Stimulated activated CD8-positive, alpha-beta memory T cell treated with anti-CD3 and anti-CD28 coated beads, Interleukin-7, amount 100 ng/mL, for 4 hours (primary cell): ENCODE data around the gene CCDC57.
"Not testable (repeated sequence)": the region's sequence is repeated elsewhere in the genome, so short reads cannot be mapped to it uniquely, and the experiment has no call there.

Experiments
- DNase-seq, 2 donors: peaks; one replicate each; pipeline ENCODE4 v3.0.0-alpha.2; 2020; ENCODE audit warnings: low read depth in 2 of 2

Gene CCDC57

DNA sequence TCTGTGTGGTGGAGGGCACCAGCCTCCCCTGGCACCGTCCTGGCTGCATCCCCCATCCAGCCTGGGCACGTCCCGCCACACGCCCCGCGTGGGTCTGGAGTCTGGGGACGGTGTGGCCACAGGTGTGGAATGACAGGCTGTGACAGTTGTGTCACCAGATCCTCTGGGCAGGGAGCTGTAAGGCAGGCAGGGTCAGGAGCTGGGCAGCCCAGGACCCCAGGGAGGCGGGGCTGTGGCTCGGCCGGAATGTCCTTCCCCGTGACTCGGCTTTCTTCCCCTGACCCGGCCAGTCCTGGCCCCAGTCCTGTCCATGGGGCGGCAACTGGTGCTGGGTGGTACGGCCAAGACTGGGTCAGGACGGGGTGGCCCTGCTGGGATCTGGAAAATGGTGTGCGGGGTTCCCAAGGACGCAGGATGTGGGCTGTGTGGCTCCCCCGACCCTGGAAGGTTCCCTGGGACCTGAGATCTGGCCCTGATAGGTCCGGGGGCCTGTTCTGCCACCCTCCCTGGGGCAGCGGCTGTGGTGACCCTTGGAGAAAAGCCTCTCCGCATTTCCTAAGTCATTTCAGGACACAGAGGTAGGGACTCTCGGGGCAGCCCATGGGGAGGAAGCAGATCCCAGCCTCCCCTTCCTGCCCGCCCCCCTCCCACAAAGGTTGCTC, 12.9 kb upstream of the CCDC57 start:
- DNase-seq, result no peak

DNA sequence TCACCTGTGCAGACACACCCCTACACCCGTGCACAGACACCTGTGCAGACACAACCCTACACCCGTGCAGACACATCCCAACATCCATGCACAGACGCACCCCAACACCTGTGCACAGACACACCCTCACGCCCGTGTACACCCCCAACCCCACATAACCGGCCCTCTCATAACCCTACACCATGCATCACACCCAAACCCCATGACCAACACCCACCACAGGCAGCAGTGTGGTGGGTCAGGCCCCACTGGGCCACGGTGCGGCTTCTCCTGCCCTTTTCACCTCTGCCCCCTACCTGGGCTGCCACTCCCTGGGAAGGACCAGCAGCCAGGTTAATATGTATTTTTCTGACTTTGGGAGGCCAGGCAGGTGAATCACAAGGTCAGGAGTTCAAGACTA, 12.0 kb upstream of the CCDC57 start:
- no peak for DNase-seq

DNA sequence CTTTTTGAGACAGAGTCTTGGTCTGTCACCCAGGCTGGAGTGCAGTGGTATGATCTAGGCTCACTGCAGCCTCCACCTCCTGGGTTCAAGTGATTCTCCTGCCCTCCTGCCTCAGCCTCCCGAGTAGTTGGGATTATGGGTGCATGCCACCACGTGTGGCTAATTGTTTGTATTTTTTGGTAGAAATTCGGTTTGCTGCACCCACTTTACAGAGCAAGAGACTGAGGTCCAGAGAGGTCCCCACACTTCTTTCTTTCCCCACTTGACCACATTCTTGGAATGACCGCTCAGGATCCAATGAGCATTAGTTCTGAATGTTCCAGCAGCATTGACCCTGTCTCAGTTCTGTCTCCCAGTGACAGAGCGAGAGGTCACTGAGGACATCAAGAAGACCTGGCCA, 10.9 kb upstream of the CCDC57 start:
- no peak for DNase-seq

DNA sequence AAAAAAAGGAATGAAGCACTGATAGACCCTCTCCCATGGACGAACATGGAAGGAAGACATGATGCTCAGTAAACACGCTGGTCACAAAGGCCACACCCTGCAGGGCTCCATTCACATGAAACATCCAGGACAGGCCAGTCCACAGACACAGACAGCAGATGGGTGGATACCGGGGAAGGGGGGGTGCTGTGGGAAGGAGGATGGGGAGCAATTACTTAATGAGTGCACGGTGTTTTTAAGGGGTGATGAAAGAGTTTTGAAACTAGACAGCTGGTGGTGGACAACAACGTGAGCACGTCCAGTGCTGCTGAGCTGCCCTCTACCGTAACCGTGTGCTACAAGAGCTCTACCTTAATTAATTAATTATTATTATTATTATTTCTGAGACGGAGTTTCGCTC, 10.2 kb upstream of the CCDC57 start:
- no peak for DNase-seq

DNA sequence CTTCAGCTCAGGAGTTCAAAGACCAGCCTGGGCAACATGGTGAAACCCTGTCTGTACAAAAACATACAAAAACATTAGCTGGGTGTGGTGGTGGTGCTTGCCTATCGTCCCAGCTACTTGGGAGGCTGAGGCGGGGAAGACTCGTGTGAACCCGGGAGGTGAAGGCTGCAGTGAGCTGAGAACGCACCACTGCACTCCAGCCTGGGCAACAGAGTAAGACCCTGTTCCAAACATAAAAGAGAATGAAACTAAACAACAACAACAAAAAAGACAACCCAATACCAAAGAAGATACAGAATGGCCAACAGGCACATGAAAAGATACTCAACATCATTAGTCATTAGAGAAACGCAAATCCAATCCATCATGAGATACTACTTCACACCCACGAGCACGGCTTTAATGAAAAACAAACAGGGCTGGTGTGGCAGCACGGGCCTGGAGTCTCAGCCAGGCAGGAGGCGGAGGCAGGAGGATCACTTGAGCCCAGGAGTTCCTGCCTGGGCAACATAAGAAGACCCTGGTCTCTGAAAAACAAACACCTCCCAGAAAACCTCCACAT, 8.8 kb upstream of the CCDC57 start:
- no peak for DNase-seq

DNA sequence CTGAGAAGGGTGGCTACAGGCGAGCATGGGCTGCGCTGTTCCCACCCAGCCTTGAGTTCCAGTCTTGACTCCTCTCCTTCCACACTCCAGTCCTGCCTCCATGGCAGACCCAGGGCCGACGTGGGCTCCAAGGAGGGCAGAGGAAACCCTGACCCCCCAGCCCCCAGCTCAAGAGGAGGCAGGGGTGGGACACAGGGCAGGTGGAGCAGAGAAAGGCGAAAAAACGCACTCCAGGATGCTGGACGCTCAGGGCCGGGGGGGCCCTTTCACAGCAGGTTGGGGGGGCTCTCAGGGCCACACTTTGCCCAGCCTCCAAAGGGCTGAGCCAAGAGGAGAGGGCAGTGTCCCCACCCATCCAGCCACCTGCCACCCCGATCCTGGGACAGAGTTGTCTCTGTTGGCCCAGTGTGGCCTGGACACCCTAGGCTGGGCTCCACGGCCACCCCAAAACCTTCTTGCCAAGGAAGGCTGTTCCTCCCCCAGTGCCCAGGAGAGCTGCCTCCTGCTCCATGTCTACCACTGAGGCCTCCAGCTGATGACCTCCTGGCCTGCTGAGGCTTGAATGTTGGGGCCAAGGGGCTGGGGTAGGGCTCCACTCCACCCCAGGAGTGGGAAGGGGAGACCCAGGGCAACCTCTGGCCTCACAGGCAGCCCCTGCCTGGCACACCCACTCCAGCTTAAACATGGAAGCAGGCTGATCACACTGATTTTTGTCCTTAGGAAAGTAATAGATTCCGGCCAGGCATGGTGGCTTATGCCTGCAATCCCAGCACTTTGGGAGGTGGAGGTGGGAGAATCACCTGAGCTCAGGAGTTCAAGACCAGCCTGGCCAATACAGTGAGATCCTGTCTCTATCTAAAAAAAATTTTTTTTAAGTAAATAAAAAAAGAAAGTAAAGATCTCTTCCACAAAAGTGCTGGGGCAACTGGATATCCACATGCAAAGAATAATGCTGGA, 7.4 kb upstream of the CCDC57 start:
- no peak for DNase-seq

DNA sequence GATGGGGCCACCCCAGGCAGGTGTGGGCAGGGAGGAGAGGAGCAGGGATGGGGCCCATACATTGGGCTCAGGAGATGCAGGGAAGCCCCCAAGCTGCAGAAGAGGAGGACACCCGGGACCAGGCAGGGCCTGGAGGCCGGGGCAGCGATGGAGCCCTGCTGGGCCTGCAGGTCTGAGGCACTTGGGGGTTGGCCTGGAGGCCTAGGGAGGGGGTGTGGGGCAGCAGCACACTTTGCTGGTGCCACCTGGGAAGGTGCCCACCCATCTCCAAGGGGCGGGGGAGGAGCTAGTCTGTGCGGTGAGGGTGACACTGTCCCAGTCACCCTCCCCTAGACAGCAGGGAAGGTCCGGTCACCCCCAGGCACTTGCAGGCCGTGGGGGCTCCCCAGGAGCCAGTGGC, 6.4 kb upstream of the CCDC57 start:
- DNase-seq, result no peak

DNA sequence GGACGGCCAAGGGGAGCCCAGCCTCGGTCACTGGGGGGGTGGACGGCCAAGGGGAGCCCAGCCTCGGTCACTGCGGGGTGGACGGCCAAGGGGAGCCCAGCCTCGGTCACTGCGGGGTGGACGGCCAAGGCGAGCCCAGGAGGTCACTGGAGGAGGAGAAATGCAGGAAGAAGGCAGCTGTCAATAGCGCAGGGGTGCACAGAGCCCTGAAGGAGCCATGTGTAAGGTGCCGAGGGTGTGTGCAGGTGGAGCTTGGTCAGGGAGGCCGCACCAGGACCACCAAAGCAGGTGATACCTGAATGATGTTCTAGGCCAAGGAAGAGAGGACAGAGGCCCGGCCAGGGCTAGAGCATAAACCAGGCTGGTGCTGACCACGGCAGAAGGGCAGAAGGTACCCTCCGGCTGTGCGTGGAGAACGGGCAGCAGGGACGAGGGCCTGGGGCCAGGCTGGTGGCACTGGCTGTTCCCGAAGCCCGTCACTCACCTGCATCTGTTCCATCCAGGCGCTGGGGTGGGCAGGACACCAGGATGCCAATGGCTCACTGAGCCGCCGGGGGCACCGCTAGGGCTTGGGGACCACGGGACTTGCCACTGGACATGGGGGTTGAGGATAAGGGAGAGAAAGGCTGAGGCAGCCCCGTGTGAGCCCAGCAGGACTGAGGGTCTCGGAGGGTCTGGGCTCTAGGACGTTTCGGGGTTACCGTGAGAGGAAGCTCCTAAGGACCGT, 5.9 kb upstream of the CCDC57 start:
- DNase-seq, result no peak

DNA sequence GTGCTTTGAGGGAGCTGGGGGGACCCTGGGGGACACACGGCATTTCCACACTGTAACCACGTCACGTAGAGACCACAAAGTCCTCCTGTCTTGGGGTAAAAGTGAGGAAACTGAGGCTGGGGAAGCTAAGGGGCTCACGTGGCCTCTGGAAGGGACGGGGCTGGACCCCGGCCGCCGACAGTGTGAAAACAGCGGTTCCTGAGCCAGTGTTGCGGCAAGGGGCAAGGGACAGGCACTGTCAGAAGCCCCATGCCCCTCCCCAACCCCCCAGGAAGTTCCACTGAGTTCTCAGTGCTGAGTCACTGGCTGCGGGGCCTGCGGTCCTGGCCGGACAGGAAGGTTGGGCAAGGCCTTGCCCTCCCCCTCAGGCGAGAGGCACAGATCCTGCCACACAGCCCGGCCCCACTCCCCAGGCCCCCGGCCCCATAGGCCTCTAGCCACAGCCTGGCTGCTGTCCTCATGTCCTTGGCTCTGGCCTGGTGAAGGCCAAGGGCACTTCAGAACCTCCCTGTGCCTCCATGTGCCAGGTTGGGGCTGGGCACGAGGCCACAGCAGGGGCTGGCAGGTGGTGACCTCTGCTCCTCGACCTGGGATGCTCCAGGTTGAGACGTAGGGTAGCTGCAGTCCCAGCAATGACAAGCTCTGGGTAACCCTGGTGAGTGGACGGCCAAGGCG, 5.0 kb upstream of the CCDC57 start:
- no peak for DNase-seq

DNA sequence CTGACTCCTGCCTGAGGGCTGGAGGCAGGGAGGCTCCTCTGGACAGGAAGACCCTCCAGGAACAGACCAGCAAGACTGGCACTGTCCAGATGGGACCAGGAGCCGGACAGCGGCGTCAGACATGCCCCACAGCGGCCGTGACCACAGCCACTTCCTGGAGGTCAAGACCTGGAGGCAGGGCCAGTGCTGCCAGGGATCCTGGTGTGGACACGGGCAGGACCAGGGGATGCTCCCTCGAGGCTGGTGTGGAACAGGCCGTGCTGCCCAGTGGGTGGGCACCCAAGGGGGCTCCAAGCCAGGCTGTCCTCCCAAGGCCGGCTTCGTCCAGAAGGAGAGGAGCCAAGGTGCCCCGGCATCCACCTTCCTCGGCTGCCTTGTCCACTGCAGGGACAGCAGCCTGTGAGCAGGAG, 4.5 kb upstream of the CCDC57 start:
- DNase-seq, result no peak

DNA sequence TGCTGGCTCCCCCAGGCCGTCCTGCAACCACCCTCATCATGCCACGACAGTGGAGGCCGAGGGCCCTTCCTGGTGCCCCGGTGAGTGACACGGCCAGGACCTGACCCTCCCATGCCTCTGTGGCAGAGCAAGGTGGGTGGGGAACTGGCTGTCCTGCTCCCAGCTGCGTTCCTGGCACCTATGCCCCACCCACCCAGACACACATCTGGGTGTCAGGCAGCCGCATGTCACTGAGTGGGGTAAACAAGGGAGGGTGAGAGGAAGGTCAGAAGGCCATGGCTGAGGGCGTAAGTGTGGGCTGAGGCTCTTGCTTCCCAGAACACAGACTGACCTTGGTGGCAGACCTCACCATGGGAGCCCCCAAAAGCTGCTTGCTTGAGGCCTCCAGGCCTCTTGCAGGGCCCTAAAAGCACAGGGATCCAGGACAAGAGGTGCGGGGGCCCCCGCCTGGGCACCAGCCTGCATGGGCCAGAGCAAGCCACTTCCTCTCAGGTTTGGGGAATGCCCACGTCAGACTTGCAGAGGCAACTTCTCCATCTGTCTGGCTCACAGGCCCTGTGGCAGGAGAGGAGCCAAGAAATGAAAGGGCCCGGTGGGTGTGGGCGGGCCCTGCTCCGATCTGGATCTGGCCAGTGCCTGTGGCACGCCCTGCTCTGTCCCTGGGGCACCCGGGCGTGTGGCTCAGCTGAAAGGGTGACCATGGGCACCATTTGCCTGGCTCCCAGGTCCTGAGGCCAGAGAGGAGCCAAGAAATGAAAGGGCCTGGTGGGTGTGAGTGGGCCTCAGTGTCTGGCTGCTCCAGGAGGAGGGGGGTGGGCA, 3.9 kb upstream of the CCDC57 start:
- DNase-seq, result peak in 1 of 2 donors; percentile 49

DNA sequence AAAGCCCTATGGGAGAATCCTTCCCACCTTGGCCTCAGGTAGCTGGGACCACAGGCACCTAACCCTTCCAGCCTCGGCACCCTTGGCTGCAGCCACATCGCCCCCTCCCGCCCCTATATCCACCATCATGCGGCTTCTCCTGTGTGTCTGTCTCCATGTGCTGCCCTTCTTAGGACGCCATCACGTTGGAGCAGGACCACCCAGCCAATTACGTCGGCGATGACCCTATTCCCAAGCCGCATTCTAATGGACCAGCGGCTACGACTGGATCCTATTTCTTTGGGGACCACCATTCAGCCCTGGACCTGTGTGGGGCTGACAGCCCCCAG, 3.3 kb upstream of the CCDC57 start:
- no peak for DNase-seq

DNA sequence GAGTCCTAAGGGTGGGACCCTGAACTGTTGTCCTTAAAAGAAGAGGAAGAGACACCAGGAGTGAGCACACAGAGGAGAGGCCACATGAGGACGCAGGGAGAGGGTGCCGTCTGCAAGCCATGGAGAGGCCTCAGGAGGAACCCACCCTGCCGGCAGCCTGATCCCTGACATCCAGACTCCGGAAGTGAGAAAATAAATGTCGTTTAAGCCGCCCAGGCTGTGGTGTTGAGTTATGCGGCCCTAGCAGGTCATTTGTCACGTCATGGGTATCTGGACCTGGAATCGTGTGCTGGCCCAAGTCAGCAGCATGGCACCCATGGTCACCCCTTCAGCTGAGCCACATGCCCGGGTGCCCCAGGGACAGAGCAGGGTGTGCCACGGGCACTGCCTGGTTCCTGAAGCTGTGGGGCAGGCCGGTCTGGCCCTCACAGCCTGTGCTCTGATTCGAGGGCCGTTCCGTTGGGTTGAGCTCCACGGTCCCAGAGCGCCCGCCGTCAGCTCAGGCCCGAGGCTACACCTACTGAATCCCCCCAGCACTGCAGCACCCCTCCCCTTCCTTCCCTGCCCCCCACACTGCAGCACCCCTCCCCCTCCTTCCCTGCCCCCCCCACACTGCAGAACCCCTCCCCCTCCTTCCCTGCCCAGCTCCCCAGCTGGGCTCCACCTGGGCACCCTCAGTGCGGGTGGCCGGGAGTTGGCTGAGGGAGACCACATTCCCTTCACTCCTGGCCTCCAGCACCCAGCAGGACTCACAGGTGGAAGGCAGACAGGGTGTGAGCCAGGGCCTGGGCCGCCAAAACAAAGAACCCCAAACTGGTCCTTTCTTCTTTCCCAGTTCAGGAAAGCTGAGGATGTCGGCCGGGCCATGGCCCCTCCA, 2.7 kb upstream of the CCDC57 start:
- no peak for DNase-seq

DNA sequence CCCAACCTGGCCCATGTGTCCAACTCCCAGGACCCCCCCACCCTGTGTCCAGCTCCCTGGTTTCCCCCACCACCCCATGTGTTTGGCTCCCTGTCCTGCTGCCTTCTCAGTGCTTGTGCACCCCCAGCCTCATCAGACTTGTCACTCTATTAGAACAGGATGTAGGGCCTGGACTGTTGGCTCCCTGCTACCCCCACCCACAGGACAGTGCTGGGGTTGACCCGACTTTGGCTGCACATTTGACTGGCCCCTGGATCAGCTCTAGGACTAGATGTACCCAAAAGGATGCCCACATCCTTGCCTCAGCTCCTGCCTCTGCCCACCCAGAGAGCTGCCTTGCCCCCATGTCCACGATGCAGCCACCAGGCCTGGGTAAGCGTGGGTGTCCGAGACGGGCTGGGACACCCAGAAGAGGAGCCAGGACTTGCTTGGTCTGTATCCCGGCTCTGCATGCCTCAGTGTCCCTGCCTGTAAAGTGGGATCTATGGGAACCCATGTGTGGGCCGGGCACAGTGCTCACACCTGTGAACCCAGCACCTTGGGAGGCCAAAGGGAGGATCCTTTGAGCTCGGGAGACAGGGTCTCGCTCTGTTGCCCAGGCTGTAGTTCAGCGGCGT, 1.5 kb upstream of the CCDC57 start:
- no peak for DNase-seq

DNA sequence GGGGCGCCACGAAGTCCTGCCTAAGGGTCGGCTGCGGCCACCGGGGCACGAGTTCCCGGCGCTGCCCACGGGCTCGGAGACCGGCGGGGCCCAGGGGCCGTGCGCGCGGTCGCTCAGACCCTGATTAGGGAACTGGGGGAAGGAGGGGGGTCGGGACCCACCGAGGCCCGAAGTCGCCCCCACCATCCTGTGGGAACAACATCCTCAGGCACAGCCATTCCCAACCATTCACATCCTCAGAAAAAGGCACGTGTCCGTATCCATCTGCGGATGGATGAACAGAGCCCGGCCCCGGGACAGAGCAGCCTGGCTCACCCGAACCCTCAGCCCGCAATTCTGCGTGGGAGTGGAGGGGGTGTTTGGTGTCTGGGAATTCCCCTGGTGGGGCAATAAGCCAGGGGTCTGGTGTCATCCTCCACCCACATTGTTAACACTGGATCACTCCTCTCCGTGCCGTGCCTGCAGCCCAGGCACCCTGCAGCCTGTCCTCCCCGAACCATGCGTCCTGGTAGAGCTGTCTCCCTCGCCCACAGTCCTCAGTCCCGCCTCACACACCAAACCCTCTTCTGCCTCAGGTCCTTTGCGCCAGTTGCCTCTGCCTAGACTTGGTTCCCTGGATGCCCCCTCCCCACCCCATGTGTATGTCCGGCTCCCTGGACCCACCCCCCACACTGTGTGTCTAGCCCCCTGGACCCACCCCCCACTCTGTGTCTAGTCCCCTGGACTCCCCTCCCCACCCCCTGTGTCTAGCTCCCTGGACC, 789 bp upstream of the CCDC57 start:
- DNase-seq, result peak; percentile 82 to 86

DNA sequence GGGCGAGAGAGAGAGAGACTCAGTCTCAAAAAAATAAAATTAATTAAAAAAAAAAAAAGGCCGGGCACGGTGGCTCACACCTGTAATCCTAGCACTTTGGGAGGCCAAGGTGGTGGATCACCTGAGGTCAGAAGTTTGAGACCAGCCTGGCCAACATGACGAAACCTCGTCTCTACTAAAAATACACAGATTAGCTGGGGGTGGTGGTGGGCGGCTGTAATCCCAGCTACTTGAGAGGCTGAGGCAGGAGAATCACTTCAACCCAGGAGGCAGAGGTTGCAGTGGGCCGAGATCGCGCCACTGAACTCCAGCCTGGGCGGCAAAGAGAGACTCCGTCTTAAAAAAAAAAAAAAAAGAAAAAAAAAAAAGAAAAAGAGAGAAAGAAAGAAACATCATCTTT, 2.0 kb downstream of the CCDC57 start:
- not testable (repeated sequence) for DNase-seq

DNA sequence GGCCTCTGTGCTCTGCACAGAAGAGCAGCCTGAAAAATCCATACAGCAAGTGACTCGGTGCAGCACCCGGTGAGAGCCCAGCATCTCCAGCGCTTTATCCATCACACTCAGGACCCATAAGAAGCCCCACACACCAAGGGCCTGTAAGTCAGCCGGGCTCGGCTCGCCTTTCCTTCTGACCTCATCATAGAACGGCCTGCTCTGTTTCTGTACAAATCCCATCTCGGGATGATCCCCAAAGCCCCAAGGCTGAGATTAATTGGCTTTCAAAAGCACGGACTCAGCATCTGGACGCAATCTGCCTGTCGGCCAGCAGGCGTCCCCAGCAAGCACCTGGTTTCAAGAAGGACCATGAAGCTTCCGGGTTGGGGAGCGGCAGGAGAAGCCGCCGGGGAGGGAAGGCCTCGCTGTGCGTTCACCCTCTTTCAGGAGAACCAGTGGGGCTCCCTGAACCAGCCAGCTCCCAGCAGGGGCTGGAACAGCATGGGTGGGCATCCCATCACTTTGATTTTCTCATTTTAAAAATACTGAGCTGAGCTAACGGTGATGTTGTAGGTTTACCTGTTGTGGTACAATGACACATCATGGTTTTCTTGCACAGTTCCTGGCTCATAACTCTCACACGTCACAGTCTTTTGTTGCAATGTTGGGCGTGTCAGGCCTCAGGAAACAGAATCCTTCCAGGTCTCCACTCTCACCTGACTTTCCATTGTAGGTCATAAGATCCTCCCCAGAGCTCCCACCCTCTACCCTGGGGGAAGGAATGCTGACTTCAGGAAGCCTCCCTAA, 6.7 kb downstream of the CCDC57 start:
- peak; percentile 64 to 66 for DNase-seq
